Thyroid gland (tissue), 4 donors: Measurements from ENCODE around the gene CREB3L2. TPM values are rescaled to one million over a fixed set of nuclear protein-coding genes. Genes with fewer than 3 reads are reported as not detected.
"Not testable (repeated sequence)": the region's sequence is repeated elsewhere in the genome, so short reads cannot be mapped to it uniquely, and the experiment has no call there.

Source experiments
- DNase-seq, 2 donors: peaks; one replicate each; pipeline ENCODE4 v3.0.0-alpha.2; 2019
- H3K27ac ChIP-seq, 3 donors: fragments of 200-600 bp; sonication (generic); 1 replicate in 2 of 3; 2 replicates in 1 of 3; pipeline ENCODE4 v1.5.1; 2016 to 2019; ENCODE audit warnings: mild to moderate bottlenecking in 1 of 3, moderate library complexity in 1 of 3
- H3K27me3 ChIP-seq: fragments of 200-600 bp; sonication (generic); one replicate; pipeline ENCODE4 v1.5.1; 2019
- H3K36me3 ChIP-seq, 2 donors: fragments of 200-600 bp; sonication (generic); one replicate each; pipeline ENCODE4 v1.5.1; 2016 to 2019
- H3K4me1 ChIP-seq, 2 donors: fragments of 200-600 bp; sonication (generic); one replicate each; pipeline ENCODE4 v1.5.1; 2017 to 2019
- H3K4me3 ChIP-seq, 3 donors: fragments of 200-600 bp; sonication (generic); replicated peaks in 1 of 3; 1 replicate in 2 of 3; 2 replicates in 1 of 3; pipeline ENCODE4 v1.5.1; 2016; ENCODE audit warnings: mild to moderate bottlenecking in 1 of 3
- H3K9me3 ChIP-seq: fragments of 200-600 bp; sonication (generic); one replicate; pipeline ENCODE4 v1.5.1; 2017
- POLR2A ChIP-seq, 2 donors: fragments of 450-650 bp; IDR thresholded peaks; one replicate each; pipeline ENCODE4 v1.6.1; 2017; ENCODE audit warnings: antibody characterized with exemption in 2 of 2, mild to moderate bottlenecking in 2 of 2, moderate library complexity in 1 of 2
- WGBS, 2 donors: methylation state at CpG; one replicate each; pipeline ENCODE4 v1.1.5; 2017; 5-methylcytosine and 5-hydroxymethylcytosine counted together
- intact Hi-C: fragments of 100-400 bp; cut with DNase I; formaldehyde crosslinking; loops from one replicate; pipeline ENCODE4 v1.15.1; 2023
- total RNA-seq, 4 donors: library from RNA; depleted of rRNA; stranded (reverse); fragments of >200 nt; gene quantifications; one replicate each; pipeline ENCODE4 v1.2.3, GENCODE V29; 2016
- TF ChIP-seq, protein P1 (sequence below), 6 experiments: fragments of 200-600 bp in 3 of 6; fragments of 450-650 bp in 3 of 6; sonication (generic) in 3 of 6; IDR thresholded peaks; one replicate each; pipeline ENCODE4 v1.5.1; 2016 to 2019; ENCODE audit warnings: antibody characterized with exemption in 6 of 6, mild to moderate bottlenecking in 2 of 6, inconsistent platforms in 1 of 6, moderate library complexity in 1 of 6

CREB3L2 gene
- total RNA-seq, 4 donors from 2014 or later, result 86.1 to 143 (median 103) TPM

DNA sequence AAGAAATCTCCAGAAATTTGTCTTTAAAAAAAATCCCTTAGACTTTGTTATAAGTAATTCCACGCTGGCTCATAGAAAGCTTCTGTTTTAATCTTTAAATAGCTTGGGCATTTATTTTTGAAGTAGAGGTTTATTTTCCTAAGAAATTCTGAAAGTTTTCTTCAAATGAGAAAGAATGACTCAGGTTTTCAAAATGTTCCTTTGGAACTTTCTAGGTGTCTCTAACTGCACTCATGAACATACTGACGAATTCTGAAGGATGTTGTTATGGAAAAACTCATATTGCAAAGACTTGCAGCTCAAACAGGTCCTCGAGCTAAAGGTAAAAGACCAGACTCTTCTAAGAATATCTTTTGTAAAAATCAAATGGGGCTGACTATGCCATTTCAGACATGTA is 165.8 kb downstream of the CREB3L2 start:
- Histone ChIP-seq H3K27ac (peak overlapping the region in 2 of 3 donors; percentile 8 to 53), H3K9me3 (no peaks in the 10 kb centered on the region), H3K36me3 (no peaks in the 10 kb centered on the region), H3K4me3 (no peak overlapping the region), H3K27me3 (no peaks in the 10 kb centered on the region), H3K4me1 (no peaks in the 10 kb centered on the region)
- WGBS, 2 donors, result 89 to 91% methylated on average over 3 of the region's 3 CpGs
- TF ChIP-seq, protein P1, sequence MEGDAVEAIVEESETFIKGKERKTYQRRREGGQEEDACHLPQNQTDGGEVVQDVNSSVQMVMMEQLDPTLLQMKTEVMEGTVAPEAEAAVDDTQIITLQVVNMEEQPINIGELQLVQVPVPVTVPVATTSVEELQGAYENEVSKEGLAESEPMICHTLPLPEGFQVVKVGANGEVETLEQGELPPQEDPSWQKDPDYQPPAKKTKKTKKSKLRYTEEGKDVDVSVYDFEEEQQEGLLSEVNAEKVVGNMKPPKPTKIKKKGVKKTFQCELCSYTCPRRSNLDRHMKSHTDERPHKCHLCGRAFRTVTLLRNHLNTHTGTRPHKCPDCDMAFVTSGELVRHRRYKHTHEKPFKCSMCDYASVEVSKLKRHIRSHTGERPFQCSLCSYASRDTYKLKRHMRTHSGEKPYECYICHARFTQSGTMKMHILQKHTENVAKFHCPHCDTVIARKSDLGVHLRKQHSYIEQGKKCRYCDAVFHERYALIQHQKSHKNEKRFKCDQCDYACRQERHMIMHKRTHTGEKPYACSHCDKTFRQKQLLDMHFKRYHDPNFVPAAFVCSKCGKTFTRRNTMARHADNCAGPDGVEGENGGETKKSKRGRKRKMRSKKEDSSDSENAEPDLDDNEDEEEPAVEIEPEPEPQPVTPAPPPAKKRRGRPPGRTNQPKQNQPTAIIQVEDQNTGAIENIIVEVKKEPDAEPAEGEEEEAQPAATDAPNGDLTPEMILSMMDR (IDR thresholded peaks at IDR 0.05), result no peak
- TF ChIP-seq POLR2A (IDR thresholded peaks at IDR 0.05), result no peak
- no peak for DNase-seq
- intact Hi-C loops, result no loop called here

DNA sequence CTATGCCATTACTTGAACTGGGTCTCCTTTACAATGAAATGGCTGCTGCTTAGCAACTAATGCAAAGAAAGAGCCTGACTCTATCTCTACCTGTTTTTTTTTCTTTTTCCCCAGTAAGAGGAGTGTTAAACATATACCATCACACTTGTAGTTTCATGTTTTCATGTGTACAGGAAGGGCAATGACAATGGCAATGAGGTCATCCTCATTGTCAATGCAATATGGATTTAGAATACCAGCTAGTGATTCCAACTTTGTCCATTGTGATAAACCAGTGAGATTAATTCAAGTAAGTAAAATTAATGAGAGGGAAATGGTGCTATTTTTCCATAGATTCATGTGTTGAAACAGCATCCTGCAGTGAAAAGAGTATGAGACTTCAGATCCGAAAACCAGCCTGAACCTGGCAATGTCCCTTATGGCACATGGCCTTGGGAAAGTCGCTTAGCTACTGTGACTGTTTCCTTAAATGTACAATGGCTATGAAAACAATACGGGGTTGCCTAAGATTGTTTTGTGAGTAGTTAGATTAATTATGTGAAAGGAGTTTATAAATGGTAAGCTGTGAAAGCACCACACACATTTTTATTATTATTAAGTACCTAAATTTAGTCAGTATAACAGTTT is 166.3 kb downstream of the CREB3L2 start:
- DNase-seq, result no peak
- intact Hi-C loops, result no loop called here
- no peak for TF ChIP-seq POLR2A (IDR thresholded peaks at IDR 0.05)
- TF ChIP-seq, protein P1 (IDR thresholded peaks at IDR 0.05), result no peak
- H3K9me3 ChIP-seq, result no peaks in the 10 kb centered on the region
- WGBS, 2 donors, result 67 to 75% methylated on average over 3 of the region's 3 CpGs
- H3K4me1 ChIP-seq, result no peaks in the 10 kb centered on the region
- no peak overlapping the region for H3K27ac ChIP-seq
- no peaks in the 10 kb centered on the region for H3K36me3 ChIP-seq
- no peaks in the 10 kb centered on the region for H3K27me3 ChIP-seq
- H3K4me3 ChIP-seq, result no peak overlapping the region

DNA sequence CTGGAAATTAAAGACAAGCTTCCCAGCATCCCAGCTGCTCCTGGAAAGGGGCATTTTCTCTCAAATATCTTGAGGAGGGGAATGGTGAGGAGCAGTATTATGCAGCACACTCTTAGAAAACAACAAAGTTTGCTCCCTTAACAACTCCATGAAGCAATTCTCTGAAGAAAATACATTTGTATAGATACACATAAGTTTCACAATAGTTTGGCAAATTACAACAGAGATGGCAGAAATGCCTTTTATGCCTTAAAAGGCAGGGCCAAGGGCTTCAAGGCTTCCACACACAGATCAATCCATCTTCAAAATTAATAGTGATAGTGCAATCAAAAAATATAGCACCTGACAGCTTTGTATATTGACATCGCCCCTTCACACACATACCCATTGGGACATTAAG is 167.3 kb downstream of the CREB3L2 start:
- no peaks in the 10 kb centered on the region for H3K9me3 ChIP-seq
- no peak overlapping the region for H3K4me3 ChIP-seq
- WGBS, 2 donors, result 100% methylated on average over 1 of the region's 1 CpG
- no peak for DNase-seq
- intact Hi-C loops, result no loop called here
- H3K27ac ChIP-seq, result no peak overlapping the region
- no peaks in the 10 kb centered on the region for H3K36me3 ChIP-seq
- TF ChIP-seq, protein P1 (IDR thresholded peaks at IDR 0.05), result no peak
- no peak for TF ChIP-seq POLR2A (IDR thresholded peaks at IDR 0.05)
- no peaks in the 10 kb centered on the region for H3K27me3 ChIP-seq
- H3K4me1 ChIP-seq, result peaks cover 0 to 7% of the 10 kb centered on the region in 2 donors

DNA sequence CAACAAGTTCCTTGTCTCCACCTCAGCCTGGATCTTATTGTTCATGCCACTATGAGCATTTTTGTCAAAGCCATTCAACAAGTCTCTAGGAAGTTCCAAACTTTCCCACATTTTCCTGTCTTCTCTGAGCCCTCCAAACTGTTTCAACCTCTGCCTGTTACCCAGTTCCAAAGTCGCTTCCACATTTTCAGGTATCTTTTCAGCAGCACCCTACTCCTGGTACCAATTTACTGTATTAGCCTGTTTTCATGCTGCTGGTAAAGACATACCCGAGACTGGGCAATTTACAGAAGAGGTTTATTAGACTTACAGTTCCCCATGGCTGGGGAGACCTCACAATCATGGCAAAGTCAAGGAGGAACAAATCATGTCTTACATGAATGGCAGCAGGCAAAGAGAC is 168.9 kb downstream of the CREB3L2 start:
- H3K36me3 ChIP-seq, H3K27ac ChIP-seq, H3K27me3 ChIP-seq, H3K4me3 ChIP-seq, DNase-seq, H3K9me3 ChIP-seq, intact Hi-C loops: not testable (repeated sequence)
- H3K4me1 ChIP-seq, result peaks cover 0 to 15% of the 10 kb centered on the region in 2 donors
- 92 to 95% methylated on average over 2 of the region's 2 CpGs for WGBS, 2 donors

DNA sequence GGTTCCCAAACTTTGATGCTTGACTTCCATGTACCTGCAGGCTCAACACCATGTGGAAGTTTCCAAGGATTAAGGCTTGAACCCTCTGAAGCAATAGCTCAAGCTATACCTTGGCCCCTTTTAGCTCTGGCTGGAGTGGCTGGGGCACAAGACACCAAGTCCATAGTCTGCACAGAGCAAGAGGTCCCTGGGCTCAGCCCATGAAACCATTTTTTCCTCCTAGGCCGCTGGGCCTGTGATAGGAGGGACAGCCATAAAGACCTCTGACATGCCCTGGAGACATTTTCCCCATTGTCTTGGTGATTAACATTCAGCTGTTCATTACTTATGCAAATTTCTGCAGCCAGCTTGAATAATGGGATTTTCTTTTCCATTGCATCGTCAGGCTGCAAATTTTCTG is 169.5 kb downstream of the CREB3L2 start:
- Histone ChIP-seq H3K27ac (no peak overlapping the region), H3K36me3 (no peaks in the 10 kb centered on the region), H3K27me3 (no peaks in the 10 kb centered on the region), H3K9me3 (no peaks in the 10 kb centered on the region), H3K4me3 (no peak overlapping the region), H3K4me1 (peaks cover 0 to 15% of the 10 kb centered on the region in 2 donors)
- intact Hi-C loops, result no loop called here
- TF ChIP-seq, protein P1 (IDR thresholded peaks at IDR 0.05), result no peak
- no peak for TF ChIP-seq POLR2A (IDR thresholded peaks at IDR 0.05)
- DNase-seq, result no peak
- WGBS, 2 donors, result 93 to 99% methylated on average over 2 of the region's 2 CpGs

DNA sequence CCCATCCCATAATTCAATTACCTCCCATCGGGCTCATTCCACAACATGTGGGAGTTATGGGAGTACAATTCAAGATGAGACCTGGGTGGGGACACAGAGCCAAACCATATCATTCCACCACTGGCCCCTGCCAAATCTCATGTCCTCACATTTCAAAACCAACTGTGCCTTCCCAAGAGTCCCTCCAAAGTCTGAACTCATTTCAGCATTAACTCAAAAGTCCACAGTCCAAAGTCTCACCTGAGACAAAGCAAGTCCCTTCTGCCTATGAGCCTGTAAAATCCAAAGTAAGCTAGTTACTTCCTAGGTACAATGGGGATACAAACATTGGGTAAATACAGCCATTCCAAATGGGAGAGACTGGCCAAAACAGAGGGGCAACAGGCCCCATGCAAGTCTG is 170.3 kb downstream of the CREB3L2 start:
- H3K4me1 ChIP-seq, result peaks cover 0 to 15% of the 10 kb centered on the region in 2 donors
- H3K36me3 ChIP-seq, intact Hi-C loops, H3K9me3 ChIP-seq, H3K27me3 ChIP-seq, H3K4me3 ChIP-seq, DNase-seq, H3K27ac ChIP-seq: not testable (repeated sequence)
- WGBS, 2 donors, result 89 to 96% methylated on average over 1 of the region's 1 CpG
